Cardiac muscle cell (in vitro differentiated cells and primary cell): ENCODE data around the gene SPTLC3. TPM values are rescaled to one million over a fixed set of nuclear protein-coding genes. Genes with fewer than 3 reads are reported as not detected.

Experiments used
- DNase-seq, 2 donors: peaks; one replicate each; pipeline versions ENCODE4 v3.0.0 to v3.0.0-alpha.2; 2010 to 2017; ENCODE audit warnings: low read depth in 1 of 2, low spot score in 1 of 2
- H3K27ac ChIP-seq: fragments of 200-600 bp; sonication (generic); 2 replicates; pipeline ENCODE4 v1.5.1; 2016
- H3K27me3 ChIP-seq: fragments of 200-600 bp; sonication (generic); 2 replicates; pipeline ENCODE4 v1.6.0; 2016; ENCODE audit warnings: control low read depth
- H3K36me3 ChIP-seq: fragments of 200-600 bp; sonication (generic); 2 replicates; pipeline ENCODE4 v1.5.1; 2016; ENCODE audit warnings: control low read depth
- H3K4me1 ChIP-seq: fragments of 200-600 bp; sonication (generic); 2 replicates; pipeline ENCODE4 v1.8.1; 2017; ENCODE audit warnings: low read depth, mild to moderate bottlenecking, mixed run types
- H3K4me3 ChIP-seq: fragments of 200-600 bp; sonication (generic); 2 replicates; pipeline ENCODE4 v1.5.1; 2016; ENCODE audit warnings: mild to moderate bottlenecking
- H3K9me3 ChIP-seq: fragments of 200-600 bp; sonication (generic); 2 replicates; pipeline ENCODE4 v1.5.1; 2017; ENCODE audit warnings: low read depth, mild to moderate bottlenecking, control low read depth
- polyA plus RNA-seq: library from polyadenylated mRNA; unstranded; fragments of >200 nt; fragmentation: Nextera tagmentation; extraction: Ambion mirVana; gene quantifications from 2 replicates; pipeline ENCODE4 v1.2.1, GENCODE V29; 2016
- total RNA-seq: library from RNA; depleted of rRNA; stranded (reverse); fragments of >200 nt; gene quantifications from 2 replicates; pipeline ENCODE4 v1.2.3, GENCODE V29; 2016
- TF ChIP-seq, protein P1 (sequence below): IDR thresholded peaks from 2 replicates; pipeline ENCODE4 v1.5.1; 2012; ENCODE audit warnings: low read depth, mild to moderate bottlenecking, low read length

The SPTLC3 gene
- total and polyA plus RNA-seq, 2 experiments from 2014 or later, result 2.2 to 6.2 TPM

DNA sequence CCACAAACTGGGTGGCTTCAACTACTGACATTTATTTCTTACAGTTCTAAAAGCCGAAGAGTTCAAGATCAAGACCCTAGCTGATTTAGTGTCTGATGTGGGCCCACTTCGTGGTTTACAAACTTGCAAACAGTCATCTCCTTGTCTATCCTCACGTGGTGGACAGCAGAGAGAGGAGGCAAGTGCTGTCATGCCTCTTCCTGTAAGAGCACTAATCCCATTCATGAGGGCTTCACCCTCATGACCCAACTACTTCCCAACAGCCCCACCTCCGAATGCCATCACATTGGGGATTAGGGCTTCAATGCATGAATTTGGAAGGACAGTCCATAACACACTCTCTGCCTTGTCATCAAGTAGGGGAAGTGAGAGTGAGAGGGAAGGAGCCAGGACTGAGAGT lies 196.7 kb downstream of the SPTLC3 start:
- H3K4me1 ChIP-seq, result no peaks in the 10 kb centered on the region
- TF ChIP-seq, protein P1, sequence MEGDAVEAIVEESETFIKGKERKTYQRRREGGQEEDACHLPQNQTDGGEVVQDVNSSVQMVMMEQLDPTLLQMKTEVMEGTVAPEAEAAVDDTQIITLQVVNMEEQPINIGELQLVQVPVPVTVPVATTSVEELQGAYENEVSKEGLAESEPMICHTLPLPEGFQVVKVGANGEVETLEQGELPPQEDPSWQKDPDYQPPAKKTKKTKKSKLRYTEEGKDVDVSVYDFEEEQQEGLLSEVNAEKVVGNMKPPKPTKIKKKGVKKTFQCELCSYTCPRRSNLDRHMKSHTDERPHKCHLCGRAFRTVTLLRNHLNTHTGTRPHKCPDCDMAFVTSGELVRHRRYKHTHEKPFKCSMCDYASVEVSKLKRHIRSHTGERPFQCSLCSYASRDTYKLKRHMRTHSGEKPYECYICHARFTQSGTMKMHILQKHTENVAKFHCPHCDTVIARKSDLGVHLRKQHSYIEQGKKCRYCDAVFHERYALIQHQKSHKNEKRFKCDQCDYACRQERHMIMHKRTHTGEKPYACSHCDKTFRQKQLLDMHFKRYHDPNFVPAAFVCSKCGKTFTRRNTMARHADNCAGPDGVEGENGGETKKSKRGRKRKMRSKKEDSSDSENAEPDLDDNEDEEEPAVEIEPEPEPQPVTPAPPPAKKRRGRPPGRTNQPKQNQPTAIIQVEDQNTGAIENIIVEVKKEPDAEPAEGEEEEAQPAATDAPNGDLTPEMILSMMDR, result no peak
- no peak for DNase-seq
- H3K36me3 ChIP-seq, result no peaks in the 10 kb centered on the region
- no peak overlapping the region for H3K27ac ChIP-seq
- H3K4me3 ChIP-seq, result no peak overlapping the region
- no peaks in the 10 kb centered on the region for H3K27me3 ChIP-seq
- no peaks in the 10 kb centered on the region for H3K9me3 ChIP-seq

DNA sequence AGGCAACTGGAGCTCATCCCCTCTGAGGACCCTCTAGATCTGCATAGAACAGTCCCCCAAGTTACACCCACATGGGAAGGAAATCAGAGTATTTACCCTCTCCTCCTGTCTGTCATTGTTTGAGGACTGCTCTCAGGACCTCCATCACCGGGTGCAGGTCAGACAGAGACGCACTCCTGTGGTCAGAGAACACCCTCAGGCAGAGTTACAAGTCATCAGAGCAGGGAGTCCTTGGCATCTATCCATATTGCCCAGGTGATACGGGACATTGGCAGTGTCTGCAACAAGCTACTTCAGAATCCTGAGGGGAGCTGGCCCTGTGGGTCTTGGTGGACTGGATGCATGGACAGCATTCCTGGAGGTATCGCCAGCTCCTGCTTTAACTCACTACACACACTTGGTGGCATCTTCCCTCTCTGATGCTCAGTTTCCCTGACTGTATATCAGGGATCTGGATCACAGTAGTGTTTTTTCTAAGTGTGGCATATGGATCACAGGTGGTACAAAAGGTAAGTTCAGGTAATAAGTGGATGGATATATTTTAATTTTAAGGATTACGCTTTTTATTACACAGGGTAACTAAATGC lies 197.2 kb downstream of the SPTLC3 start:
- no peaks in the 10 kb centered on the region for H3K27me3 ChIP-seq
- H3K4me3 ChIP-seq, result no peak overlapping the region
- H3K4me1 ChIP-seq, result no peaks in the 10 kb centered on the region
- DNase-seq, result no peak
- H3K9me3 ChIP-seq, result no peaks in the 10 kb centered on the region
- TF ChIP-seq, protein P1, result no peak
- H3K36me3 ChIP-seq, result no peaks in the 10 kb centered on the region
- H3K27ac ChIP-seq, result no peak overlapping the region

DNA sequence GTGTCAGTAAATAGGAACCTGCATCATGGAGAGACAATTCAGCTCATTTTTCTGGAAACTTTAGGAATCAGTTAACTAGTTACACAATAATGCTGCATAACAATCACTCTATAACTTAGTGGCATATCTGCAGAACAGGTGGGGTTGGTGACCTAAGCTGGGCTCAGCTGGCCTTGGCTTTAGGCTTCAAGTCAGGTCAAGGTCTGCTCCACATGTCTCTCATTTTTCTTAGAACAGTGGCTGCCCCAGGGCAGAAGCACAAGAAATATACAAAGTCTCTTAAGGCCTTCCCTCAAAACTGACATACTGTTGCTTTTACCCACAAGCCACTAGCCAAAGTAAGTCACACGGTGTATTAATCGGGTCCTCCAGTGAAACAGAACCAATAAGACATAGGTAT lies 198.2 kb downstream of the SPTLC3 start:
- Histone ChIP-seq H3K27ac (no peak overlapping the region), H3K27me3 (no peaks in the 10 kb centered on the region), H3K36me3 (no peaks in the 10 kb centered on the region), H3K9me3 (no peaks in the 10 kb centered on the region), H3K4me3 (no peak overlapping the region), H3K4me1 (no peaks in the 10 kb centered on the region)
- TF ChIP-seq, protein P1, result no peak
- no peak for DNase-seq

DNA sequence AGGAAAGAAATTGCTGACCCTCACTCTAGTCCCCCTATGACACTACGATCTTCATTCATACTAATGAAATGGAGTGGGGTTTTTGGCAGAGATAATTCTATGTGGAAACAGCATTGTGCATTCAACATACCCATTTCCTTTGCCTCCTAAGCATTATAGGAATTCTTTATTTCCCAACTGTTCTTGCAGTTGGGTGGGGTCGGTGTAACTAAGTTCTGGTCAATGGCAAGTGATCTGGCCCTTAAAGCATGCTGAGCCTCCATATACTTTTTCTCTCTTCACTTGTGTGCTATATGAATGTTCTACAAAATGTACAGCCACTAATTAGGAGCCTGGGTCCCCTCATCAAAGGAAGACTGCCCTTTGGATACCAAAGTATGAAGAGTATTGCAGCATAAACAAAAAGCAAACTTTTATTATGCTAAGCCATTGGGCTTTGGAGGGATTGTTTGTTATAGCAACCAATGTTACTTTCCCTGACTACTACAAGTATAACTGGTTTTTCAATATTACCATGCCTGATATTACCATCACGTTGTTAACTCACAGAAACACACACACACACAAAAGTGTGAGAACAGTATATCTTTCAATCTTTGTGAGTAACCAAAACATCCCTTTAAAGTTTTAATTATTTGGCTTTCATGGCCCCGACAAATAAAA lies 203.3 kb downstream of the SPTLC3 start:
- Histone ChIP-seq H3K4me3 (no peak overlapping the region), H3K36me3 (no peaks in the 10 kb centered on the region), H3K4me1 (no peaks in the 10 kb centered on the region), H3K9me3 (no peaks in the 10 kb centered on the region), H3K27ac (no peak overlapping the region), H3K27me3 (peaks cover 26% of the 10 kb centered on the region)
- TF ChIP-seq, protein P1, result no peak
- DNase-seq, result no peak

DNA sequence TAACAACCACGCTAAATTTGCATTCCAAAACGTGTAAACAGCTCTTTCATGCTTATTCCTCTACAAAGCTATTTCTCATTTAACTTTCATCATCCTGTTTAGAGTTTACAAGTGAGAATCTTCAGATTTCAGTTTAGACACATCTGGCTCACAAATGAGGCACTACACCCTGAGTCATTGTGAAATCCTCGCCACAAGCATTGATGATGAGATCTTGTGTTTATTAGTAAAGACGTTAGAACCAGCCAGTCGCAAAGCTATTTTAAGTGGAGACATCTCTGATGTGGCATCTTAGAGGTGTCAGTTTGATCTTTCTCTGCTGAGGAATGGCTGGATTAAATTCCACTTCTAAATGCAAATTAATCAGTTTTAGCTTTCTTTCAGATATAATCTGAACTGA lies 204.0 kb downstream of the SPTLC3 start:
- Histone ChIP-seq H3K27ac (no peak overlapping the region), H3K36me3 (no peaks in the 10 kb centered on the region), H3K4me3 (no peak overlapping the region), H3K27me3 (peaks cover 33% of the 10 kb centered on the region), H3K9me3 (no peaks in the 10 kb centered on the region), H3K4me1 (no peaks in the 10 kb centered on the region)
- no peak for DNase-seq
- TF ChIP-seq, protein P1, result no peak
